Iris pigment epithelial cell (primary cell): ENCODE measurements around the gene WDR53.
"Not testable (repeated sequence)": the region's sequence is repeated elsewhere in the genome, so short reads cannot be mapped to it uniquely, and the experiment has no call there.

Experiments
- DNase-seq: peaks from one replicate; pipeline ENCODE4 v3.0.0-alpha.2; 2011; ENCODE audit warnings: low read depth

Gene WDR53

GRCh38 chr3:196558476-196558875 lies 9.9 kb downstream of the WDR53 start:
- DNase-seq: no peak

DNA sequence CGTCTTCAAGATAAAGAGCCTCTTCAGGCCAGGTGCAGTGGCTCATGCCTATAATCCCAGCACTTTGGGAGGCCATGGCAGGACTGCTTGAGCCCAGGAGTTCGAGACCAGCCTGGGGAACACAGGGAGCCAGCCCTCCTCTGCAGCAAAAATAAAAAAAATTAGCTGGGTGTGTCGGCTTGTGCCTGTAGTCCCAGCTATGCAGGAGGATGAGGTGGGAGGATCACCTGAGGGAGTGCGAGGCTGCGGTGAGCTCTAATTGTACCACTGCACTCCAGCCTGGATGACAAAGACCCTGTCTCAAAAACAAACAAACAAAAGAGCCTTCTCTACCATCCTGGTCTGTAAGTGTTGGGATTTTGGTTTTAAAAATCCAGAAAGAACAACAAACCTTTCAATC lies 11.1 kb downstream of the WDR53 start:
- DNase-seq: no peak

DNA sequence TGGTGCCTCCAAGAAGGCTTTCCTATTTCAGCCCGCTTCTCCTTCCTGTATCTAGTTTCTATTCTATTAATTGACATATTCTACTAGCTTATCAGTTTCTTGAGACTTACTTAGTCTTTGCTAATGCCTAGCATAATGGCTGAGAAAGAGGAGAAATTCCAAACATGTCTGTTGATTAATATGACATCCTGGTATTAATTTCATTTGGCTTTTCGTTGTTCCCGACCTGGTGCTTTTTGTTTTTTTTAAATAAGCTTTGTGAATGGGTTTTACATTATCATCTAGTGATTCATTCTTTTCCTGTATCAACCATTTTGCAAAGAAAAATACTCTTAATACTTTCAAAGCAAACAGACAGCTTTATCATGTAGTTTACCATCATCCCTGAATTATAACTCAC lies 13.1 kb downstream of the WDR53 start:
- peak; percentile 35 for DNase-seq

DNA sequence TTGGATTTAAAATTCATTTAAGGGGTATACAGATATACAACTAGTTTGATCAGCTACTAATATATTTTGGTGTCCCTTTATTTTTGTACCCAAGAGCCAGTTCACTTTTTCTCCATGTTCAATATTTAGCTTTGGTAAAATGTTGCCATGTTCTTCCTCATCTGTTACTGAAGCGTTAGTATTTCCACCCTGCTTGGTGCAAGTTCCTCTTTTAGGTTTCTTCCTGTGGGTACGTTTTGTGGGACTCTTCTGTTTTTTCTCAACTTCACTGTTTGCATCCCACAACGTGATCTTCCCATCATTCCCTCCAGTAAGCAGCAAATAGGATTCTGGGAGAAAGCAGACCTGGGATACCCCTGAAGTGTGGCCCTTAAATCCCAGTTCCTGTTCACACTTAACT lies 14.1 kb downstream of the WDR53 start:
- no peak for DNase-seq

- DNase-seq: no peak
Observed at GRCh38 chr3:196553551-196553950, 14.8 kb downstream of the WDR53 start.

GRCh38 chr3:196552253-196552652 lies 16.1 kb downstream of the WDR53 start:
- no peak for DNase-seq

DNA sequence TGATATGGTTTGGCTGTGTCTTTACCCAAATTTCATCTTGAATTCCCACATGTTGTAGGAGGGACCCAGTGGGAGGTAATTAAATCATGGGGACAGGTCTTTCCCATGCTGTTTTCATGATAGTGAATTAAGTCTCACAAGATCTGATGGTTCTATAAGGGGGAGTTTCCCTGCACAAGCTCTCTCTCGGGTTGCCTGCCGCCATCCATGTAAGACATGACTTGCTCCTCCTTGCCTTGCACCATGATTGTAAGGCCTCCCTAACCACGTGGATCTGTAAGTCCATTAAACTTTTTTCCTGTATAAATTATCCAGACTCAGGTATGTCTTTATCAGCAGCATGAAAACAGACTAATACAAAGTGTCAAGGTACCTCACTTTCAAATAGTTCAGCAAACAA lies 18.2 kb downstream of the WDR53 start:
- not testable (repeated sequence) for DNase-seq

GRCh38 chr3:196549312-196549711 lies 19.0 kb downstream of the WDR53 start:
- not testable (repeated sequence) for DNase-seq

DNA sequence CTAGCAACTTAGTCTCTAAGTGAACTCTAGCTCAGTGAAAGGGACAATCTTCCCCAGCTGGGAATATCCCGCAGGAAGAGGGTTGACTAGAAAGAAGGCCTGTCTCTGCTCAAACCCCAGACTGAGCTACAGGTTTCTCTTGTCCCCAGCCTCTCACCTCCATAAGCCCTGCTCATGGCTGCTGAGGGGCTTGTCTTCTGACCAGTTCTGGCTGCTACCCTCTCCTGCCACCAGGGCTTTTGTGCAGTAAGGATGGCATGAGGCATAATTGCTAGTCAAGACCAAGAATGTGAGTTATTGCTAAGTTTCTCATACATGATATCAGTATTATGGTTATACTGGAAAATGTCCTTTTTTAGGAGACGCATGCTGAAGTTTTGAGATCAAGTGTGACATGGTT lies 21.3 kb downstream of the WDR53 start:
- DNase-seq: no peak

DNA sequence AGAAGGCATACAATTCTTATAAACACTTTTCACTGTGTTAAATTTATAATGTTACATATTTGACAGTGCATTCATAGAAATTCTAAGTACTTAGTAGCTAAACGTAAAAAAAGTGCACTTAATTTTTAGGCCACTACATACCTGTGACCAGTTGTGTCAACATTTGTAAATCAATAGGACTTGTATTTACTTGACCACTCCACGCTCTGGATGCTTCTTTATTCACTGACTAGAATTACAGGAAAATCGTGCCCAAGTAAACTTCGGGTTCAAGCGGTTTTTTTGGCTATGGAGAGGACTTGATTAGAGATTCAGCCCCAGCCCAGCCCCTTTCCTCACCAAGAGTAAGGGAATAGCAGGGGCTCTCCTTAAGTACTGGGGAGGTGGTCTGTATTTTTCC lies 21.8 kb downstream of the WDR53 start:
- DNase-seq: no peak

DNA sequence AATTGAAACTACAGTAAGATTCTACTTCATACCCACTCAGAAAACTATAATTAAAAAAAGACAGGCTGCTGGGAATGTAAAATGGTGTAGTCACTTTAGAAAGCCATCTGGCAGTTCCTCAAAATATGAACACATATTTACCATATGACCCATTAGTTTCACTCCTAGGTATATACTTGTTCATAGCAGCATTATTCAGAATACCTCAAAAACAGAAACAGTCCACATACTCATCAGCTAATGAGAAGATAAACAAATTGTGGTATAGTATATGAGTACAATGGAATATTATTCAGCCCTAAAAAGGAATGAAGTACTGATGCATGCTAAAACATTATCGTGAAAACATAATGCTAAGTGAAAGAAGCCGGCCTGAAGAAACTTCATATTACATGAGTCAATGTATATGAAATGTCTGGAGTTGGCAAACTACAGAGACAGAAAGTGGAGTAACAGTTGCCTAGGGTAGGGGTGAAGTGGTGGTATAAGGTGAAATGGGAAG lies 23.8 kb downstream of the WDR53 start:
- no peak for DNase-seq

GRCh38 chr3:196541684-196542445 lies 26.5 kb downstream of the WDR53 start:
- DNase-seq: no peak

DNA sequence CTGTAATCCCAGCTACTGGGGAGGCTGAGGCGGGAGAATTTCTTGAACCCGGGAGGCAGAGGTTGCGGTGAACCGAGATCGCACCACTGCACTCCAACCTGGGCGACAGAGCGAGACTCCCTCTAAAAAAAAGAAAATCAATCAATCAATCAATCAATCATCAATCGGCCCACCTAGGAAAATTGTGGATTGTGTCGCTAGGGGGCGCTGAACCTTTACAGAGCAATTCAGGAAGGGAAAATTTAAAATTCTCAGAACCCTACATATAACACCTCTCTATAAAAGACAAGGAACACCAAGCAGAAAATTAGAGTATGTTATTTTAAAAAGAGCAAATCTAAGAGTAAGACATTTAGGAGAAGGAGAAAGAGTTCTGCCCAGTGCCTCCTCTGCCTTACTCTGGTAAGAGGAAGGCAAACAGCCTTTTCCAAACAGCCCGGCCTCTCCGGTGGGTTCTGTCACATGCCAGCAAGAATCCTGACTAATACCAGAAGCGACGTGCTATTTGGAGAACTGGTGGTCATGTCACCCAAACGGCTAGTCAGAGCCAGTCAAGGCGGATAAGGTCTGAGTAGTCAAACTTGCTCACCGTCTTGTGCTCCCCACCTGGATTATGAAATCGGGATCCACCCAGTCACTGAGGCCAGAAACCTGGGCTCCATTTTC lies 30.9 kb downstream of the WDR53 start:
- no peak for DNase-seq

DNA sequence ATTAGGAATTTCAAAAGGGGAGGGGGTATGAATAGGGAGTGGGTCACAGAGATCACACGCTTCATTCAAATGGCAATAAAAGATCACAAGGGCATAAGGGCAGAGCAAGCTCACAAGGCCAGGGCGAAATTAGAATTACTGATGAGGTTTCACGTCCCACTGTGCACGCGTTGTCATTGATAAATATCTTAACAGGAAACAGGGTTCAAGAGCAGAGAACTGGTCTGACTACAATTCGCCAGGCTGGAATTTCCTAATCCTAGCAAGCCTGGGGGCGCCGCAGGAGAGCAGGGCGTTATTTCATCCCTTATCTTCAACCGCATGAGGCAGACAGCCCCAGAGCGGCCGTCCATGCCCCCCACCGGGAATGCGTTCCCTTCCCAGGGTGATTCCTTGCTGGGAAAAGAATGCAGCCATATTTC lies 35.1 kb downstream of the WDR53 start:
- DNase-seq: peak; percentile 21

GRCh38 chr3:196531418-196531817 lies 36.9 kb downstream of the WDR53 start:
- no peak for DNase-seq

GRCh38 chr3:196528639-196529233 lies 39.6 kb downstream of the WDR53 start:
- DNase-seq: peak; percentile 69

GRCh38 chr3:196525141-196525540 lies 43.2 kb downstream of the WDR53 start:
- DNase-seq: no peak

- DNase-seq: no peak
Observed at GRCh38 chr3:196524527-196524926, 43.8 kb downstream of the WDR53 start.

DNA sequence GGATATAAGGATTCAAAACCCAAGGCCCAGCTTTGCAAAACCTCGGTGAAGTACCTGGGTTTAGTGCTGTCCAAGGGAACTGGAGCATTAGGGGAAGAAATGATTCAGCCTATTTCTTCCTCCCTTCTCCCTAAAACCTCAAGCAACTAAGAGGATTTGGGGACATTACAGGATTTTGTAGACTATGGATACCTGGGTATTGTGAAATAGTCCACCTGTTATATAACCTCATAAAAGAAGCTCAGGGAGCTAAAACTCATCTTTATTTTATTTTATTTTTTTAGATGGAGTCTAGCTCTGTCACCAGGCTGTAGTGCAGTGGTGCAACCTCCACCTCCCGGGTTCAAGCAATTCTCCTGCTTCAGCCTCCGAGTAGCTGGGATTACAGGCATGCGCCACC lies 44.5 kb downstream of the WDR53 start:
- DNase-seq: no peak

DNA sequence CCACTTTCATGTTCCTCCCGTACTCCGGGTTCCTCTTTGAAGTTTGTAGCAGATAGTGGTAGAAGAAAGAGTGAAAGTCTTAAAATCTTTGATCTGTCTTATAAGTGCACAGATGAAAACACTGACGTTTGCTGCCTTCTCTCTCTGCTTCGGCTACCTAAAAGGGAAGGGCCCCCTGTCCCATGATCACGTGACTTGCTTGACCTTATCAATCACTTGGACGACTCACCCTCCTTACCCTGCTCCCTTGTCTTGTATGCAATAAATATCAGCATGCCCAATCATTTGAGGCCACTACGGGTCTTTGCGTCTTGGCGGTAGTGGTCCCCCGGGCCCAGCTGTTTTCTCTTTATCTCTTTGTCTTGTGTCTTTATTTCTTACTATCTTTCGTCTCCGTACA lies 47.1 kb downstream of the WDR53 start:
- not testable (repeated sequence) for DNase-seq

GRCh38 chr3:196519718-196520082 lies 48.7 kb downstream of the WDR53 start:
- no peak for DNase-seq

DNA sequence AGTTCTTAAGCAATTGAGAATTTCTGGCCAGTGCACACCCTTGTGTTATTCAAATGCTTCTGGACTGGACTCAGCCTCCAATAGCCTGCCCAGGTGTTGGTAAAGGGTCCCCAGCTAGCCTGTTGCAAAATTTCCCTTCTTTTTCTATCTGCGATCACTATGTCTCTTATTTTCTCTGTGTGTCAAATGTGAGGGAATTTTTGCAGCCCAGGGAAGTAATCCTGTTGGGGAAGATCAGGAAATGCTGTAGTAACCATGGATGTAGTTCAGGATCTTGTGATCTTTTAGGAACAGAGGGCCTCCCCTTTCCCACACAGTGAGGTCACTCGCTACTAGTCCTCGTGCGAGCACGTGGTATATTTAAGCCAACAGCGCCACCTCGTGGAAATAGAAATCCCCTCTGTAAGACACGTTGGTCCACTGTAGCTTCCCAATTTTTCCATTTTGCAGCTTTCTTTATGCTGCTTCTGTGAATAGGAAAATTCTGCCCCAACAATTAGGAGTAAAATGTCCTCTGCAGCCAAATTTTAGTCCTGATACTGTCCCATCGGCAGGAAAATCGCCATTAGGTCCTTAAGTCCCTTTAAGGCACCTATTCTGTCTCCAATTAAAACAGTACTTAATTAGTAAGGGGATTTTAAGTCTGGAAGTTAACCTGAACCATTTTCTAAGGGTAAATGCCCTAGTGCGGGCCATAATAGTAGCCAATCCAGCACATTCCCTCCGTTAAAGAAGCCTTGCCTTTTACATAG lies 49.2 kb downstream of the WDR53 start:
- DNase-seq: peak; percentile 56
